Measurements from ENCODE around the gene FREM1.

GRCh38 chr9:14761584-14761983 lies 148.6 kb downstream of the FREM1 start:
- TF ChIP-seq ESRRG (CRISPR knock-in tag; IDR thresholded peaks at IDR 0.05) (no peak), ZNF565 (CRISPR knock-in tag; conservative IDR thresholded peaks at IDR 0.05; ENCODE audit: low read depth) (no peak), BACH2 (CRISPR knock-in tag; IDR thresholded peaks at IDR 0.05; ENCODE audit: borderline replicate concordance) (no peak), OSR1 (CRISPR knock-in tag; IDR thresholded peaks at IDR 0.05) (no peak), CSRNP3 (CRISPR knock-in tag; IDR thresholded peaks at IDR 0.05) (no peak), ZFP3 (CRISPR knock-in tag; IDR thresholded peaks at IDR 0.05) (no peak)

All from SK-N-SH treated with all-trans-retinoic acid at 6 μM for 48 hours (cell line).